ENCODE data around the gene SLC5A1.
A peak's percentile ranks its signal among the peaks of the same experiment; 100 is the strongest.

Gene SLC5A1

DNA sequence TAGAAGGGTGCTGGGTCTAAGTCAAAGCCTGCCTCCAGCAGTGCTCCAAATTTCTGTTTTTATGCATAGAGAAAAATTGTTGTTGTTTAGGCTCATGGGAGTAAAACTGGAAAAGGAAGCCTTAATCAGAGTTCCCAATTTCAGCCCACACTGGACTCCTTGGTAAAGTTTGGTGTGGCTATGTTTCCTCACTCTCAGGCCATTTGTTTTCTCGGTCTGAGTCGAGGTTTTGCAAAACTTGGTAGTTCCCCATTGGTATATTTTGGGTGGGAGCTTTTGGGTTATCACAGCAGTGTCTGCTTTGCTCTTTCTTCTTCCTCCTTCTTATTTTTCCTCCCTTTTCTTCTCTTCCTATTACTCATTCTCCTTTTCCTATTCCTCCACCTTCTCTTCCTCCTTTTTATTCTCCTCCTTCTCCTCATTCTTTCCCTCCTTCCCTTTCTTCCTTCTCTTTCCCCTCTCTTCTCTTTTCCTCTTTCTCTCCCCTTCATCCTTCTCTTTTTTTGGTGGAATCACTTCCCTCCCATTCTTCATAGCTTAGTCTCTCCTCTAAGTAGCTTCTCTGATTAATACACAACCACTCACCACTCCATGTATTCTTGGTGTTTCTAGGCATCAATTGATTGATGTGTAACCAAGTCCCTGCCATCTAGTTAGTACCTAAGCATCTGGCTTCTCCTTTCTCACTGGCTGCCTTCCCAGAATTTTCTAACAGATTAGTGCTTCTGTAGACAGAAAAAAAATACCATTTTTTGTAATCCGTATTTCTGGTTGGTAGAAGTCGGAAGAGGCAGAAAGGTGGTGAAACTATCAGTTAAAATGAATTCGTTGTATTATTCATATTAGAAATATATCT lies 10.1 kb downstream of the SLC5A1 start:
- no peak for ATAC-seq
- TF ChIP-seq ZFP30 (CRISPR knock-in tag; IDR thresholded peaks at IDR 0.05) (no peak), ARNTL (CRISPR knock-in tag; IDR thresholded peaks at IDR 0.05; ENCODE audit: borderline replicate concordance, low read depth) (no peak), ESRRG (CRISPR knock-in tag; IDR thresholded peaks at IDR 0.05) (no peak), CSDC2 (CRISPR knock-in tag; IDR thresholded peaks at IDR 0.05) (no peak), ISL1 (CRISPR knock-in tag; IDR thresholded peaks at IDR 0.05) (no peak), ZC3H10 (CRISPR knock-in tag; IDR thresholded peaks at IDR 0.05) (no peak), SNAI2 (CRISPR knock-in tag; IDR thresholded peaks at IDR 0.05) (no peak), RARB (CRISPR knock-in tag; IDR thresholded peaks at IDR 0.05) (no peak), PPARA (CRISPR knock-in tag; IDR thresholded peaks at IDR 0.05; ENCODE audit: borderline replicate concordance) (no peak), ZNF565 (CRISPR knock-in tag; conservative IDR thresholded peaks at IDR 0.05; ENCODE audit: low read depth) (no peak), TCF4 (CRISPR knock-in tag; IDR thresholded peaks at IDR 0.05; ENCODE audit: borderline replicate concordance) (no peak), OSR1 (CRISPR knock-in tag; IDR thresholded peaks at IDR 0.05) (no peak), GLIS3 (CRISPR knock-in tag; IDR thresholded peaks at IDR 0.05) (no peak)
- TF ChIP-seq, protein P1, sequence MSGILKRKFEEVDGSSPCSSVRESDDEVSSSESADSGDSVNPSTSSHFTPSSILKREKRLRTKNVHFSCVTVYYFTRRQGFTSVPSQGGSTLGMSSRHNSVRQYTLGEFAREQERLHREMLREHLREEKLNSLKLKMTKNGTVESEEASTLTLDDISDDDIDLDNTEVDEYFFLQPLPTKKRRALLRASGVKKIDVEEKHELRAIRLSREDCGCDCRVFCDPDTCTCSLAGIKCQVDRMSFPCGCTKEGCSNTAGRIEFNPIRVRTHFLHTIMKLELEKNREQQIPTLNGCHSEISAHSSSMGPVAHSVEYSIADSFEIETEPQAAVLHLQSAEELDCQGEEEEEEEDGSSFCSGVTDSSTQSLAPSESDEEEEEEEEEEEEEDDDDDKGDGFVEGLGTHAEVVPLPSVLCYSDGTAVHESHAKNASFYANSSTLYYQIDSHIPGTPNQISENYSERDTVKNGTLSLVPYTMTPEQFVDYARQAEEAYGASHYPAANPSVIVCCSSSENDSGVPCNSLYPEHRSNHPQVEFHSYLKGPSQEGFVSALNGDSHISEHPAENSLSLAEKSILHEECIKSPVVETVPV (CRISPR knock-in tag; IDR thresholded peaks at IDR 0.05), result no peak
- TF ChIP-seq, protein P2, sequence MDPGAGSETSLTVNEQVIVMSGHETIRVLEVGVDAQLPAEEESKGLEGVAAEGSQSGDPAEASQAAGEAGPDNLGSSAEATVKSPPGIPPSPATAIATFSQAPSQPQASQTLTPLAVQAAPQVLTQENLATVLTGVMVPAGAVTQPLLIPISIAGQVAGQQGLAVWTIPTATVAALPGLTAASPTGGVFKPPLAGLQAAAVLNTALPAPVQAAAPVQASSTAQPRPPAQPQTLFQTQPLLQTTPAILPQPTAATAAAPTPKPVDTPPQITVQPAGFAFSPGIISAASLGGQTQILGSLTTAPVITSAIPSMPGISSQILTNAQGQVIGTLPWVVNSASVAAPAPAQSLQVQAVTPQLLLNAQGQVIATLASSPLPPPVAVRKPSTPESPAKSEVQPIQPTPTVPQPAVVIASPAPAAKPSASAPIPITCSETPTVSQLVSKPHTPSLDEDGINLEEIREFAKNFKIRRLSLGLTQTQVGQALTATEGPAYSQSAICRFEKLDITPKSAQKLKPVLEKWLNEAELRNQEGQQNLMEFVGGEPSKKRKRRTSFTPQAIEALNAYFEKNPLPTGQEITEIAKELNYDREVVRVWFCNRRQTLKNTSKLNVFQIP (CRISPR knock-in tag; IDR thresholded peaks at IDR 0.05; ENCODE audit: borderline replicate concordance, low read depth), result no peak
- TF ChIP-seq, protein P3, sequence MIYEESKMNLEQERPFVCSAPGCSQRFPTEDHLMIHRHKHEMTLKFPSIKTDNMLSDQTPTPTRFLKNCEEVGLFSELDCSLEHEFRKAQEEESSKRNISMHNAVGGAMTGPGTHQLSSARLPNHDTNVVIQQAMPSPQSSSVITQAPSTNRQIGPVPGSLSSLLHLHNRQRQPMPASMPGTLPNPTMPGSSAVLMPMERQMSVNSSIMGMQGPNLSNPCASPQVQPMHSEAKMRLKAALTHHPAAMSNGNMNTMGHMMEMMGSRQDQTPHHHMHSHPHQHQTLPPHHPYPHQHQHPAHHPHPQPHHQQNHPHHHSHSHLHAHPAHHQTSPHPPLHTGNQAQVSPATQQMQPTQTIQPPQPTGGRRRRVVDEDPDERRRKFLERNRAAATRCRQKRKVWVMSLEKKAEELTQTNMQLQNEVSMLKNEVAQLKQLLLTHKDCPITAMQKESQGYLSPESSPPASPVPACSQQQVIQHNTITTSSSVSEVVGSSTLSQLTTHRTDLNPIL (CRISPR knock-in tag; IDR thresholded peaks at IDR 0.05; ENCODE audit: low read depth), result no peak

DNA sequence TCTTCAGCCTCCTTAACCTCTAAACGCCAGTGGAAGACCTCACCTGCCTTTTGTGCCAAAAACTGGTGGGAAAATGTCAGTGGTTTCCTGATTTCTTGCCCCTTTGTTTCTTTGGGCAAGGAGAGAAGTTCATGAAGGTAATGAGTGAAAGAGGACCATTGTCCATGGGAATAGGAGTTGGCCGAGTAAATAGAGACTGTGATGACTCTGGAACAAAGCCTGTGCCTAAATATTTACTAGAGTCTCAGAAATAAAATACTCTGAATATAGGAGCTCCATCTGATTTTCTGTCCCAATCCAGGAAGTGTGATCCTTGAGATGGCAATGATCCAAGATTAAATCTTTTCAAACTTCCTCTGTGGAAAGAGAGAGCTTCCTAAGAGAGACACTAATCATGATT lies 12.0 kb downstream of the SLC5A1 start:
- TF ChIP-seq PPARA (CRISPR knock-in tag; IDR thresholded peaks at IDR 0.05; ENCODE audit: borderline replicate concordance), result no peak
- TF ChIP-seq, protein P1 (CRISPR knock-in tag; IDR thresholded peaks at IDR 0.05), result no peak
- TF ChIP-seq ZFP30 (CRISPR knock-in tag; IDR thresholded peaks at IDR 0.05), result no peak
- no peak for TF ChIP-seq ARNTL (CRISPR knock-in tag; IDR thresholded peaks at IDR 0.05; ENCODE audit: borderline replicate concordance, low read depth)
- TF ChIP-seq ZNF70 (CRISPR knock-in tag; IDR thresholded peaks at IDR 0.05), result no peak
- no peak for TF ChIP-seq SNAI2 (CRISPR knock-in tag; IDR thresholded peaks at IDR 0.05)
- no peak for ATAC-seq

DNA sequence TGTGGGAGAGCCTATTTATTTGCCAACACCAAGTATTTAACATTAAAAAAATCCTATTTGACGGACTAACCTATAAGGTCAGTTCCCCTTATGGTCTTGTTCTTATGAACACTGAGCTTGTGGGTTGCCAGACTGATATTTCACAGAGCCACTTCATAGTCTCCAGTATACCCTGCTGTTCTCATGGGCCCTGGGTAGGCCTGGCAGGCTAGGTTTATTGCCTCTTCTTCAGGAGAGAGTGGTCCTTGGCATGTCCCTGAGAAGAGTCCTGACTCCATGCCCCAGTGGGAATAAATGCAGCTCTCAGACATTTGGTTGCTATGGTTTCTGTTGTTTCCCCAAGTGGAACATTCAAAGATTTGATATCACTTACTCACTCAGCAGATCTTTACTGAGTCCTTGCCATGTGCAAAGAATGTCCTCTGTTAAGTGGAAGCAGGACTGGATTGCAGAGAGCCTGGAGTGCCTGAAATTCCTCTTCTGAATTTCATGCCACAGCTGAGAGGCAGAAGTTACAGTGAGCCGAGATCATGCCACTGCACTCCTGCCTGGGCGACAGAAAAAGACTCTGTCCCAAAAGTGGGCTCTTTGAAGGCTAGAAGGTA lies 15.7 kb downstream of the SLC5A1 start:
- peak; percentile 71 for ATAC-seq
- TF ChIP-seq PPARA (CRISPR knock-in tag; IDR thresholded peaks at IDR 0.05; ENCODE audit: borderline replicate concordance) (no peak), ZFP30 (CRISPR knock-in tag; IDR thresholded peaks at IDR 0.05) (no peak), ZNF8 (CRISPR knock-in tag; IDR thresholded peaks at IDR 0.05) (no peak), RARB (CRISPR knock-in tag; IDR thresholded peaks at IDR 0.05) (no peak), SNAI2 (CRISPR knock-in tag; IDR thresholded peaks at IDR 0.05) (no peak)
- TF ChIP-seq, protein P3 (CRISPR knock-in tag; IDR thresholded peaks at IDR 0.05; ENCODE audit: low read depth), result no peak

DNA sequence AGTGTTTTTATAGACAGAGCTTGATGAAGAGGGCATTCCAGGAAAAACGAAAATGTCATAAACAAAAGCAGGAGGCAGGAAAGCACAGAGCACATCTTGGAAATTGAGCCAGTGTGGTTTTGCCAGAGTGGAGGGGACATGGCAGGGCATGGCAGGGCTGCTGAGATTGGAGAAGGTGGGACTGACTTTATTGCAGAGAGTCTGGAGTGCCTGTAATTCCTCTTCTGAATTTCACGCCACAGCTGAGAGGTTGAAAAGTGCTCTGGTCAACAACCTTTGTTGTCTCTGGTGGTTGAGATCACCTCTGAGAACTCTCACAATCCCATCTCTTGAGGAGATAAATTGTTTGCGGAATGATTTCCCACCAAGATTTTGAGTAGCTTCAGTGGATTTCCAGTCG lies 16.4 kb downstream of the SLC5A1 start:
- ATAC-seq, result no peak
- TF ChIP-seq PPARA (CRISPR knock-in tag; IDR thresholded peaks at IDR 0.05; ENCODE audit: borderline replicate concordance) (no peak), CSDC2 (CRISPR knock-in tag; IDR thresholded peaks at IDR 0.05) (no peak), BACH2 (CRISPR knock-in tag; IDR thresholded peaks at IDR 0.05; ENCODE audit: borderline replicate concordance) (no peak), ZC3H10 (CRISPR knock-in tag; IDR thresholded peaks at IDR 0.05) (no peak), GLIS3 (CRISPR knock-in tag; IDR thresholded peaks at IDR 0.05) (no peak), ZNF70 (CRISPR knock-in tag; IDR thresholded peaks at IDR 0.05) (no peak), ESRRG (CRISPR knock-in tag; IDR thresholded peaks at IDR 0.05) (no peak), ARNTL (CRISPR knock-in tag; IDR thresholded peaks at IDR 0.05; ENCODE audit: borderline replicate concordance, low read depth) (no peak)
- TF ChIP-seq, protein P3 (CRISPR knock-in tag; IDR thresholded peaks at IDR 0.05; ENCODE audit: low read depth), result no peak
- TF ChIP-seq, protein P2 (CRISPR knock-in tag; IDR thresholded peaks at IDR 0.05; ENCODE audit: borderline replicate concordance, low read depth), result no peak
- TF ChIP-seq, protein P1 (CRISPR knock-in tag; IDR thresholded peaks at IDR 0.05), result no peak
